IMR-90 (cell line): ENCODE measurements around the gene GALC. TPM values are rescaled to one million over a fixed set of nuclear protein-coding genes. Genes with fewer than 3 reads are reported as not detected.

Source experiments
- ATAC-seq: fragments of 200-7000 bp; cut with Tn5 transposase; 2 replicates; pipeline ENCODE4 v1.9.1; 2020; ENCODE audit warnings: low read depth, mild to moderate bottlenecking, moderate library complexity
- BruUV-seq: library from RNA; stranded (reverse); fragments of 400-500 nt; replicated peaks from 2 replicates; lab custom pipeline; 2021; lab: Mats Ljungman, UMichigan
- CTCF ChIA-PET: fragments of 300-600 bp; formaldehyde crosslinking; extraction: SDS; loops from one replicate; lab custom pipeline; 2021; ENCODE audit warnings: antibody characterized with exemption; lab: Yijun Ruan, JAX
- POLR2A ChIA-PET: fragments of 300-600 bp; sonication (Branson Sonifier 250); formaldehyde crosslinking; loops from one replicate; lab custom pipeline; 2022; ENCODE audit warnings: antibody characterized with exemption; ENCODE audit not compliant: unreplicated experiment; lab: Charles Lee
- DNase-seq: peaks from one replicate; pipeline ENCODE4 v3.0.0; 2013
- H2AFZ ChIP-seq: replicated peaks from 2 replicates; pipeline ENCODE3; 2013; ENCODE audit warnings: low read length, mild to moderate bottlenecking; ENCODE audit not compliant: poor library complexity
- H2AK5ac ChIP-seq: 2 replicates; pipeline ENCODE4 v1.6.1; 2013; ENCODE audit warnings: low read depth, low read length, inconsistent platforms
- H2AK9ac ChIP-seq: replicated peaks from 2 replicates; pipeline ENCODE3; 2013; ENCODE audit warnings: mild to moderate bottlenecking, low read depth, low read length, moderate library complexity; ENCODE audit not compliant: poor library complexity
- H2BK120ac ChIP-seq: 2 replicates; pipeline ENCODE4 v1.6.1; 2013; ENCODE audit warnings: low read depth, low read length, inconsistent platforms
- H2BK15ac ChIP-seq: 3 replicates; pipeline ENCODE4 v1.6.1; 2013; ENCODE audit warnings: low read depth, low read length, inconsistent platforms
- H2BK20ac ChIP-seq: 2 replicates; pipeline ENCODE4 v1.6.1; 2013; ENCODE audit warnings: low read depth, mild to moderate bottlenecking, inconsistent platforms, low read length, moderate library complexity
- H2BK5ac ChIP-seq: 2 replicates; pipeline ENCODE4 v1.6.1; 2013; ENCODE audit warnings: mild to moderate bottlenecking, low read depth, low read length, inconsistent platforms; ENCODE audit not compliant: poor library complexity, severe bottlenecking
- H3K14ac ChIP-seq: replicated peaks from 2 replicates; pipeline ENCODE4 v1.6.1; 2013; ENCODE audit warnings: low read depth, low read length, inconsistent platforms
- H3K18ac ChIP-seq: 2 replicates; pipeline ENCODE4 v1.6.1; 2013; ENCODE audit warnings: low read depth, low read length, control low read depth
- H3K23ac ChIP-seq: 2 replicates; pipeline ENCODE4 v1.6.1; 2013; ENCODE audit warnings: low read depth, low read length, inconsistent platforms
- H3K27ac ChIP-seq: 2 replicates; pipeline ENCODE4 v1.5.1; 2013; ENCODE audit warnings: mild to moderate bottlenecking, control low read depth, low read length; ENCODE audit not compliant: insufficient read depth
- H3K27me3 ChIP-seq: 2 replicates; pipeline ENCODE4 v1.6.1; 2013; ENCODE audit warnings: low read length; ENCODE audit not compliant: control insufficient read depth, insufficient read depth
- H3K36me3 ChIP-seq: 2 replicates; pipeline ENCODE4 v1.6.1; 2013; ENCODE audit warnings: low read length, mixed read lengths; ENCODE audit not compliant: control insufficient read depth, insufficient read depth
- H3K4ac ChIP-seq: 2 replicates; pipeline ENCODE4 v1.6.1; 2013; ENCODE audit warnings: low read depth, low read length, inconsistent platforms
- H3K4me1 ChIP-seq: 2 replicates; pipeline ENCODE4 v1.6.1; 2013; ENCODE audit warnings: low read length, mixed read lengths; ENCODE audit not compliant: control insufficient read depth, insufficient read depth
- H3K4me2 ChIP-seq: 2 replicates; pipeline ENCODE4 v1.6.1; 2013; ENCODE audit warnings: low read depth, mild to moderate bottlenecking, control low read depth, low read length, moderate library complexity
- H3K4me3 ChIP-seq: 2 replicates; pipeline ENCODE4 v1.5.1; 2013; ENCODE audit warnings: low read depth, mild to moderate bottlenecking, control low read depth, low read length, moderate library complexity; ENCODE audit not compliant: insufficient read depth
- H3K56ac ChIP-seq: 2 replicates; pipeline ENCODE4 v1.6.1; 2013; ENCODE audit warnings: low read length, inconsistent platforms; ENCODE audit not compliant: insufficient read depth; ENCODE audit errors: extremely low read depth
- H3K79me1 ChIP-seq, 2 experiments: 2 replicates each; pipeline ENCODE4 v1.6.1; 2013; ENCODE audit warnings: low read length in 2 of 2, inconsistent platforms in 1 of 2, low read depth in 1 of 2
- H3K9ac ChIP-seq: 2 replicates; pipeline ENCODE4 v1.6.1; 2013; ENCODE audit warnings: low read depth, low read length, control low read depth
- H3K9me1 ChIP-seq: 2 replicates; pipeline ENCODE4 v1.6.1; 2013; ENCODE audit warnings: low read length, inconsistent platforms; ENCODE audit not compliant: insufficient read depth
- H3K9me3 ChIP-seq: 2 replicates; pipeline ENCODE4 v1.6.1; 2013; ENCODE audit warnings: low read length; ENCODE audit not compliant: control insufficient read depth, insufficient read depth
- H4K20me1 ChIP-seq: 2 replicates; pipeline ENCODE4 v1.6.1; 2013; ENCODE audit warnings: low read length, inconsistent platforms; ENCODE audit not compliant: insufficient read depth
- H4K5ac ChIP-seq: 2 replicates; pipeline ENCODE4 v1.6.1; 2013; ENCODE audit warnings: mild to moderate bottlenecking, low read depth, low read length, control low read depth
- H4K8ac ChIP-seq, 2 experiments: 2 replicates each; pipeline ENCODE4 v1.6.1; 2013; ENCODE audit warnings: low read depth in 2 of 2, low read length in 2 of 2, control low read depth in 1 of 2, inconsistent platforms in 1 of 2
- H4K91ac ChIP-seq: 2 replicates; pipeline ENCODE4 v1.6.1; 2013; ENCODE audit warnings: low read depth, low read length, inconsistent platforms; ENCODE audit not compliant: insufficient read depth
- BHLHE40 ChIP-seq: fragments of 150-350 bp; IDR thresholded peaks from 2 replicates; pipeline ENCODE4 v1.6.1; 2016; ENCODE audit warnings: mild to moderate bottlenecking, low read depth, low read length
- CEBPB ChIP-seq: IDR thresholded peaks from 2 replicates; pipeline ENCODE4 v1.6.1; 2012; ENCODE audit warnings: low read depth, low read length, improper control_type of control experiment
- CHD1 ChIP-seq: IDR thresholded peaks from 2 replicates; pipeline ENCODE4 v1.6.1; 2012; ENCODE audit warnings: low read depth, low read length, improper control_type of control experiment
- FOS ChIP-seq: fragments of 150-350 bp; IDR thresholded peaks from 2 replicates; pipeline ENCODE4 v1.6.1; 2016; ENCODE audit warnings: low read depth, low read length
- MAFK ChIP-seq: IDR thresholded peaks from 2 replicates; pipeline ENCODE4 v1.6.1; 2012; ENCODE audit warnings: low read depth, low read length, improper control_type of control experiment
- MAZ ChIP-seq: IDR thresholded peaks from 2 replicates; pipeline ENCODE4 v1.6.1; 2012; ENCODE audit warnings: low read depth, mild to moderate bottlenecking, low read length, improper control_type of control experiment, moderate library complexity, borderline replicate concordance
- MXI1 ChIP-seq: IDR thresholded peaks from 2 replicates; pipeline ENCODE4 v1.6.1; 2012; ENCODE audit warnings: low read depth, mild to moderate bottlenecking, low read length, moderate library complexity, borderline replicate concordance
- NFE2L2 ChIP-seq: fragments of 150-350 bp; IDR thresholded peaks from 2 replicates; pipeline ENCODE4 v1.6.1; 2016; ENCODE audit warnings: low read depth, mild to moderate bottlenecking, low read length
- POLR2A ChIP-seq: IDR thresholded peaks from 2 replicates; pipeline ENCODE4 v1.6.1; 2012; ENCODE audit warnings: mild to moderate bottlenecking, low read depth, low read length
- RAD21 ChIP-seq: IDR thresholded peaks from 2 replicates; pipeline ENCODE4 v1.6.1; 2012; ENCODE audit warnings: low read length, improper control_type of control experiment
- RCOR1 ChIP-seq: IDR thresholded peaks from 2 replicates; pipeline ENCODE4 v1.6.1; 2012; ENCODE audit warnings: mild to moderate bottlenecking, low read length, improper control_type of control experiment; ENCODE audit not compliant: insufficient replicate concordance
- RFX5 ChIP-seq: IDR thresholded peaks from 2 replicates; pipeline ENCODE4 v1.8.0; 2012; ENCODE audit warnings: low read depth, mild to moderate bottlenecking, low read length, moderate library complexity
- SMC3 ChIP-seq: fragments of 150-350 bp; IDR thresholded peaks from 2 replicates; pipeline ENCODE4 v1.6.1; 2016; ENCODE audit warnings: low read depth, mild to moderate bottlenecking, antibody characterized with exemption, low read length, moderate library complexity
- WGBS, 2 experiments: methylation state at CpG; one replicate each; pipeline versions ENCODE4 v1.1.5 to v1.1.7; 2013; ENCODE audit warnings: missing lambda C conversion rate in 2 of 2; ENCODE audit not compliant: insufficient read length in 1 of 2; ENCODE audit errors: extremely low coverage in 2 of 2; 5-methylcytosine and 5-hydroxymethylcytosine counted together
- dilution Hi-C: fragments of 300-500 bp; cut with HindIII; formaldehyde crosslinking; loops from one replicate; pipeline ENCODE4 v1.14.3; 2018; ENCODE audit warnings: low sequenced_read_pairs; ENCODE audit not compliant: unreplicated experiment
- in situ Hi-C: fragments of 300-500 bp; cut with MboI; formaldehyde crosslinking; loops from 3 replicates; pipeline ENCODE4 v1.14.3; 2019; ENCODE audit warnings: low sequenced_read_pairs, inconsistent platforms, mixed read lengths
- intact Hi-C: fragments of 100-400 bp; cut with micrococcal nuclease; formaldehyde crosslinking; loops from 2 replicates; pipeline ENCODE4 v1.10.0; 2022
- polyA plus RNA-seq, 3 experiments: library from polyadenylated mRNA; depleted of rRNA; stranded (reverse); fragments of >200 nt; gene quantifications; 2 replicates each; pipeline ENCODE4 v1.2.3, GENCODE V29; 2012; ENCODE audit warnings: low replicate concordance in 1 of 3
- total RNA-seq: library from RNA; depleted of rRNA; stranded (reverse); fragments of >200 nt; gene quantifications from 2 replicates; pipeline ENCODE4 v1.2.3, GENCODE V29; 2012
- TF ChIP-seq, protein P1 (sequence below): fragments of 150-350 bp; IDR thresholded peaks from 2 replicates; pipeline ENCODE4 v1.6.1; 2016; ENCODE audit warnings: low read depth, mild to moderate bottlenecking, low read length, moderate library complexity, borderline replicate concordance
- TF ChIP-seq, protein P2 (sequence below): fragments of 150-350 bp; IDR thresholded peaks from 2 replicates; pipeline ENCODE4 v1.6.1; 2017; ENCODE audit warnings: mild to moderate bottlenecking, antibody characterized with exemption, low read length, low read depth
- TF ChIP-seq, protein P3 (sequence below): conservative IDR thresholded peaks from 2 replicates; pipeline ENCODE4 v1.5.1; 2012; ENCODE audit warnings: mild to moderate bottlenecking, low read depth, low read length, improper control_type of control experiment

Gene GALC
- total and polyA plus RNA-seq, 2 of the 4 experiments (the other 2 are of a cell fraction), result 6.3 to 7.9 TPM

DNA sequence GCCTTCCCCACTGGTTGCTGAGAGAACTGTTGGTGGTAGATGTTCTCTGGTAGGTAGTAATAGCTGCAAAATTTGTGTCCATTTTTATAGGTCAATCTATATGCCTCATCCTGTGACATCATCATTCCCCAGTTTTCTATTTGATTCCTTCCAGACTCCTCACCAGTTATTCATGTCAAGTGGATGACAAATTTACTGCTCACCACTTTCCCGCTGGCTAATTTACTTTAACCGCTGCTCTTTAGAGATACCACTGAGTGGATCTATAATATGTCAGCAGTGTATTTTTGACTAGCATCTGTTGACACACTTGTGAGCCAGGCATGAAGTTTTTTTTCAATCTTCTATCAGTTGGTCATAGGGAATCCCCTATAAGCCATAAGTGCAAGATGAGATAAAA is 36.5 kb upstream of the GALC start:
- no peak overlapping the region for H4K5ac ChIP-seq
- H2BK15ac ChIP-seq, result no peak overlapping the region
- no peak overlapping the region for H2AK9ac ChIP-seq
- H3K23ac ChIP-seq, result no peak overlapping the region
- H3K4me2 ChIP-seq, result no peak overlapping the region
- H2BK20ac ChIP-seq, result no peak overlapping the region
- TF ChIP-seq CHD1 (no peak), MAFK (no peak), FOS (no peak), SMC3 (no peak), CEBPB (no peak), MXI1 (no peak), RAD21 (no peak), RFX5 (no peak), NFE2L2 (no peak), RCOR1 (no peak), POLR2A (no peak), MAZ (no peak), BHLHE40 (no peak)
- TF ChIP-seq, protein P1, sequence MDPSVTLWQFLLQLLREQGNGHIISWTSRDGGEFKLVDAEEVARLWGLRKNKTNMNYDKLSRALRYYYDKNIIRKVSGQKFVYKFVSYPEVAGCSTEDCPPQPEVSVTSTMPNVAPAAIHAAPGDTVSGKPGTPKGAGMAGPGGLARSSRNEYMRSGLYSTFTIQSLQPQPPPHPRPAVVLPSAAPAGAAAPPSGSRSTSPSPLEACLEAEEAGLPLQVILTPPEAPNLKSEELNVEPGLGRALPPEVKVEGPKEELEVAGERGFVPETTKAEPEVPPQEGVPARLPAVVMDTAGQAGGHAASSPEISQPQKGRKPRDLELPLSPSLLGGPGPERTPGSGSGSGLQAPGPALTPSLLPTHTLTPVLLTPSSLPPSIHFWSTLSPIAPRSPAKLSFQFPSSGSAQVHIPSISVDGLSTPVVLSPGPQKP, result no peak
- TF ChIP-seq, protein P2, sequence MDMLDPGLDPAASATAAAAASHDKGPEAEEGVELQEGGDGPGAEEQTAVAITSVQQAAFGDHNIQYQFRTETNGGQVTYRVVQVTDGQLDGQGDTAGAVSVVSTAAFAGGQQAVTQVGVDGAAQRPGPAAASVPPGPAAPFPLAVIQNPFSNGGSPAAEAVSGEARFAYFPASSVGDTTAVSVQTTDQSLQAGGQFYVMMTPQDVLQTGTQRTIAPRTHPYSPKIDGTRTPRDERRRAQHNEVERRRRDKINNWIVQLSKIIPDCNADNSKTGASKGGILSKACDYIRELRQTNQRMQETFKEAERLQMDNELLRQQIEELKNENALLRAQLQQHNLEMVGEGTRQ, result no peak
- TF ChIP-seq, protein P3, sequence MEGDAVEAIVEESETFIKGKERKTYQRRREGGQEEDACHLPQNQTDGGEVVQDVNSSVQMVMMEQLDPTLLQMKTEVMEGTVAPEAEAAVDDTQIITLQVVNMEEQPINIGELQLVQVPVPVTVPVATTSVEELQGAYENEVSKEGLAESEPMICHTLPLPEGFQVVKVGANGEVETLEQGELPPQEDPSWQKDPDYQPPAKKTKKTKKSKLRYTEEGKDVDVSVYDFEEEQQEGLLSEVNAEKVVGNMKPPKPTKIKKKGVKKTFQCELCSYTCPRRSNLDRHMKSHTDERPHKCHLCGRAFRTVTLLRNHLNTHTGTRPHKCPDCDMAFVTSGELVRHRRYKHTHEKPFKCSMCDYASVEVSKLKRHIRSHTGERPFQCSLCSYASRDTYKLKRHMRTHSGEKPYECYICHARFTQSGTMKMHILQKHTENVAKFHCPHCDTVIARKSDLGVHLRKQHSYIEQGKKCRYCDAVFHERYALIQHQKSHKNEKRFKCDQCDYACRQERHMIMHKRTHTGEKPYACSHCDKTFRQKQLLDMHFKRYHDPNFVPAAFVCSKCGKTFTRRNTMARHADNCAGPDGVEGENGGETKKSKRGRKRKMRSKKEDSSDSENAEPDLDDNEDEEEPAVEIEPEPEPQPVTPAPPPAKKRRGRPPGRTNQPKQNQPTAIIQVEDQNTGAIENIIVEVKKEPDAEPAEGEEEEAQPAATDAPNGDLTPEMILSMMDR, result no peak
- no peak overlapping the region for H3K27ac ChIP-seq
- no peak overlapping the region for H2BK5ac ChIP-seq
- no peak for DNase-seq
- no peaks in the 10 kb centered on the region for H3K27me3 ChIP-seq
- H2AK5ac ChIP-seq, result no peak overlapping the region
- H3K9ac ChIP-seq, result no peak overlapping the region
- H3K18ac ChIP-seq, result no peak overlapping the region
- dilution Hi-C loops, result no loop called here
- no peak for ATAC-seq
- CTCF ChIA-PET, result interaction anchor here (1.2 kb wide), 1 partner anchor 15 kb away, joined by 3 read pairs; no protein-coding TSS in a partner anchor
- H3K4me3 ChIP-seq, result no peak overlapping the region
- POLR2A ChIA-PET, result no interaction called here
- no TSS peak for BruUV-seq
- H3K14ac ChIP-seq, result no peak overlapping the region
- no peak overlapping the region for H2AFZ ChIP-seq
- no peaks in the 10 kb centered on the region for H4K20me1 ChIP-seq
- intact Hi-C loops, result no loop called here
- in situ Hi-C loops, result no loop called here
- no peak overlapping the region for H2BK120ac ChIP-seq
- no peaks in the 10 kb centered on the region for H3K4me1 ChIP-seq
- H3K9me1 ChIP-seq, result no peaks in the 10 kb centered on the region
- H4K91ac ChIP-seq, result no peak overlapping the region
- no peak overlapping the region for H4K8ac ChIP-seq
- H3K56ac ChIP-seq, result no peak overlapping the region
- no peaks in the 10 kb centered on the region for H3K79me1 ChIP-seq
- H3K4ac ChIP-seq, result no peak overlapping the region
- no peaks in the 10 kb centered on the region for H3K9me3 ChIP-seq
- H3K36me3 ChIP-seq, result no peaks in the 10 kb centered on the region
- WGBS, 2 experiments, result no CpG with 5 or more reads among the region's 2 CpGs
